HG03135 (cell line): ENCODE measurements around the gene ZNF554.

Experiments used
- ATAC-seq: cut with Tn5 transposase; IDR thresholded peaks from one replicate; pipeline ENCODE4 v1.9.1; 2021; ENCODE audit warnings: mild to moderate bottlenecking, moderate library complexity; ENCODE audit not compliant: unreplicated experiment

Gene ZNF554

GRCh38 chr19:2823646-2824045 is 4.0 kb downstream of the ZNF554 start:
- ATAC-seq = no peak

GRCh38 chr19:2824129-2824528 is 4.5 kb downstream of the ZNF554 start:
- ATAC-seq = no peak

GRCh38 chr19:2827022-2827421 is 7.4 kb downstream of the ZNF554 start:
- ATAC-seq = no peak

- no peak for ATAC-seq
Observed at GRCh38 chr19:2827840-2828489, 8.3 kb downstream of the ZNF554 start.

- ATAC-seq = no peak
Observed at GRCh38 chr19:2834294-2834871, 14.7 kb downstream of the ZNF554 start.

GRCh38 chr19:2837430-2837829 is 17.8 kb downstream of the ZNF554 start:
- no peak for ATAC-seq

DNA sequence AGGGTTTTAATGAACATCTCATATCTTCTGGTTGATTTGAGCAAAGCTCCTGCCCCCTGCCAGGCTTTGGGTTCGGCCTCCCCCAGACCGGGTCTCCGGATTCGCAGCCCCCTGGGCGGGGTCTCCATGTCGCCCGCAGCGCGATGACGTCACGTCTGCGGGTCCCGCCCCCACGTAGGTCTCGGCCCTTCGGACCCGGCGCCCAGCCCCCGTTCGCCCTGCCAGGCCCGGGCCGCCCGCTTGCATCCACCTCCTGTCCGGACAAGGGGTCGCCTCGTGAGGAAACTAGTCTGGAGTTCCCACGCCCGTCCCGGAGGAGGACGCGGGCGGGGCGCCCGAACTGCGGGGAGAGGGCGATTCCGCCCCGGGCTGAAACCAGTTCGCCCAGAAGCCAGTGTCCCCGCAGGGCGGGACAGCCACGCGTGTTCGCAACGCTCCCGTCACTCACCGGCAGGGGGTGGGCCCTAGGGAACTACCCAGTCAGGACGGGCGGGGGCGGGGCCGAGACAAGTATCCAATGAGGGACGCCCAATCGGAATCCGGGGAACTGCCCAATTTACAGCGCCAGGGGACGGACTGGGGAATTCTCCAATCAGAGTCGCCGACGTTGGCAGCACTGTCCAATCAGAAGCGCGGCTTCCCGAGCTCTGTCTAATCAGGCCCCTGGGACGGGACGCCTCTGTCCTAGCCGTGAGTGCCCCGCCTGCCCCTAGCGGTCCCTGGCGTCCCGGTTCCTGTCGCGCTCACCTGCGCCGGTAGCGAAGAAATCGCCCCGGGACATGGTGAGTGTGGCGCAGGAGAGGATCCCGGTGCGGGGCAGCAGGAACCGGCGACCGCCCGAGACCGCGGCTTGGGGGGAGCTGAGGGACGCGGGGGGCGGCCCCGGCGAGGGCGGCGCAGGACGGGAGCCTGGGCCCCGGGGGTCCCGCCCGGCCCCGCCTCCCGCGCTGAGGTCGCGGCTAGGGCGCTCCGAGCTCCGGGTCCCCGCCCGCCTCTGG is 21.4 kb downstream of the ZNF554 start, which contains the start of gene ZNF555:
ZNF555 (plus strand) TSS at position 682 of the 998 bp plus-strand sequence; CDS start at position 780, 98 bp downstream.
- peak; percentile 92 for ATAC-seq

DNA sequence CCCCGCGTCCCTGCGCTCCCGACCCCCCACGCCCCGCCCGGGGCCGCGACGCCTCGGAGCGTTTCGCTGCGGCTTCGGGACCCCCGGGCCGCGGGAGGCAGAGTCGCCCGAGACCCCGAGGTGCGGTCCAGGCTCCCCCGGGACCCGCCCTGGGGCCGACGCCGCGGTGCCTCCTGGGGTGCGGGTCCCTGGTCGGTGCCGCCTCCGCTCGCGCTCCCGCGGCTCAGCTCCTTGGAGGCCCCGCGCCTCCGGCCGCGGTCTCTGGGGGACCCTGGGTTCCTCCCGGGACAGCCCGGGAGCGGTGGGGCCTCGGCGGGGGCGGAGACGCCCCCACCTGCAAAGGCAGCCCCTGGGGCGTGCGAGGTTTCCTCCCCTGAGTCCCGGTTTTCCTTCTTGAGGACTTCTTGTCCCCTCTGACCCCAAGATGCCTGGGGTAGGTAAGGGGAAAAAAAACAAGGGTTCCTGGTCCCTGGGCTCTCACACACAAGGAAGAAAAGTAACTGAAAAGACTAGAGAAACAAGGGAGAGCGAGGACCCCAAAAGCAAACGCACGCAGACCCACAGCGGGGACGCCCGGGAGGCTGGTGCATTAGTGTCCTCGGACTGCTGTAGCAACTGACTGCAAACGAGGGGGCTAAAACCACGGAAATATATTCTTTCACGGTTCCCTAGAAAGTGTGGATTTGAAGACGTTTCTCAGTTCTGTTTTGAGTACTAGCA is 22.3 kb downstream of the ZNF554 start:
- ATAC-seq = no peak

DNA sequence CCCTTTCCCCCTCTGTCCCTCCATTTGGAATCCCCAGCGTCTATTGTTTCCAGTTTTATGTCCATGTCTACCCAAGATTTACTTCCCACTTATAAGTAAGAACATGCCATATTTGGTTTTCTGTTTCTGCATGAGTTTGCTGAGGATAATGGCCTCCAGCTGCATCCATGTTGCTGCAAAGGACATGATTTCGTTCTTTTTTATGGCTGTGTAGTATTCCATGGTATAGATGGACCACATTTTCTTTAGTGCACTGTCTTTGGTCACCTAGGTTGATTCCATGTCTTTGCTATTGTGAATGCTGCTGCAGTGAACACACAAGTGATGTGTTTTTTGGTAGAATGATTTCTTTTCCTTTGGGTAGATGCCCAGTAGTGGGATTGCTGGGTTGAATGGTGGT is 25.4 kb downstream of the ZNF554 start:
- no peak for ATAC-seq

DNA sequence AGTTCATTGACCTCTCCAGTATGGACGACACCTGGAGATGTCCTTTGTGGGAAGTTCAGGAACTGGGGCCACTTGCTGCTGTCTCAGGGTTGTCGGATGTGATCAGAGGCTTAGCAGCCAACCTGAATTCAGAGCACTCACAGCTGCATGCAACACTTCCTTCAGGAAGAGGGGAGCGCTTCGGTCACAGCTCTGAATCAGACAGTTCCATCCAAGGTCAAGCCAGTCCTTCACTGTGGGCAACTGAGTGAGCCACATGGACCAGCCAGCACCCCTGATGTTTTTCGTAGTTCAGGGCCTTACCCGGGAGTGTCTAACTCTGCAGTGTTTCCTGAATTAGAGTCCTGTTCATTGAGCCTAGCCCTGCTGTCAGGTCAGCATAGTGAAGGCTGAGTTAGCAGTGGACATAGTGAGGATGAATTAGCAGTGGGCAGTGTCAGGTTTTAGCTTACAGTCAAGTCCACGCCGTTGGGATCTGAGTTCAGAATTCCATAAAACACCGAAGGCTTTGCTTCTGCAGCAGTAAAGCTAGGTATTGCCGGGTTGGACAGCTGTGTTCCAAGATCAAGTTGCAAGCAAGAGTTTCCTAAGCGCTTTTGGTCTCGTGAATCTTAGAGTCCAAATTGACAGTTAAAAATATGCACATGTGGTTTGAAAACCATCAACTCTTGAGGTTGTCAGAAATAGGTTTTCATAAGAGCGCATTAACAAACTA is 26.7 kb downstream of the ZNF554 start:
- no peak for ATAC-seq

- ATAC-seq = no peak
Observed at GRCh38 chr19:2847507-2847906, 27.8 kb downstream of the ZNF554 start.

DNA sequence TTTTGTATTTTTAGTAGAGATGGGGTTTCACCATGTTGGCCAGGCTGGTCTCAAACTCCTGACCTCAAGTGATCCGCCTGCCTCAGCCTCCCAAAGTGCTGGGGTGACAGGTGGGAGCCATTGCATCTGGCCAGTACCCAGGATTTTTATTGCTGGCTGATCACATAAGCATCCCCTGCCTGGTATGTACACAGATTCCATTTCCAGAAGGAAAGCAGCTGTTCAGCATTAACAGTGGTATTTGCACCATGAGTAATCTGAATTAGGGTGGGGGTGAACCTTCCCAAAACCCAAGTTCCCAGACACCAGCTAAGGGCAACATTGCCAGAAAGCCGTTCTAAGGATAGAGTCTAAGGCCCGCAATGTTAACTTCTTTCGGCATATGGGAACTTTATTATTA is 28.9 kb downstream of the ZNF554 start:
- ATAC-seq = no peak

DNA sequence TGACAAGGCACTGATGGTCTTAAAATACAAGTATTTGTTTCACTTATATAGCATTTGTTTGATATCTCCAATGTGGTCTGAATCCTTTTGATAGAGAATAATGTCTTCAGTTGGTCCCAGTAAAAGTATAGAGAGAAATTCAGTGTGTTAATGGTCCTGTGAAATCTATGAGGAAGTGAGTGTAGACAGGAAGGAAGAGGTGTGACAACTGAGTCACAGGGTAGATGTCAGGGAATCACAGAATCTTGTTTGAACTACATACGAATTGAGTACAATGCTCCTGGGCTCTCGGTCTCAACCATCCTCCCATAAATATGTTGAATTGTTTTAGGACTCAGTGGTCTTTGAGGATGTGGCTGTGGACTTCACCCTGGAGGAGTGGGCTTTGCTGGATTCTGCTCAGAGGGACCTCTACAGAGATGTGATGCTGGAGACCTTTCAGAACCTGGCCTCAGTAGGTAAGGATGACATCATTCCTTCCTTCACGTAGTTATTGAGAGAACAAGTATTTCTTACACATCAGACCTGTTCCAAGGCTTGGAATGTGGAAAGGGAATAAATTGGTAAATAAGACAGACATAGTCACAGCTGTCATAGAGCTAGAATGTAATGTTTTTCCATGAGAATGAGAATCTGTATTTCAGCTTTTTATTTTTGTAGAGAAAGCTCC is 30.7 kb downstream of the ZNF554 start:
- no peak for ATAC-seq

DNA sequence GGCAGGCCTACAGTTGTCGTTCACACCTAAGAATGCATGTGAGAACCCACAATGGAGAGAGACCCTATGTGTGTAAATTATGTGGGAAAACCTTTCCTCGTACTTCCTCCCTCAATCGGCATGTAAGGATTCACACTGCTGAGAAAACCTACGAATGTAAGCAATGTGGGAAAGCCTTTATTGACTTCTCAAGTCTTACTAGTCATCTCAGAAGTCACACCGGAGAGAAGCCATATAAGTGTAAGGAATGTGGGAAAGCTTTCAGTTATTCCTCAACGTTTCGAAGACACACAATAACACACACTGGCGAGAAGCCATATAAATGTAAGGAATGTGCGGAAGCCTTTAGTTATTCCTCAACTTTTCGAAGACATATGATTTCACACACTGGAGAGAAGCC is 32.9 kb downstream of the ZNF554 start:
- no peak for ATAC-seq

GRCh38 chr19:2853015-2853606 is 33.4 kb downstream of the ZNF554 start:
- no peak for ATAC-seq

GRCh38 chr19:2854849-2855248 is 35.2 kb downstream of the ZNF554 start:
- no peak for ATAC-seq

GRCh38 chr19:2856457-2857050 is 36.9 kb downstream of the ZNF554 start:
- ATAC-seq = no peak

DNA sequence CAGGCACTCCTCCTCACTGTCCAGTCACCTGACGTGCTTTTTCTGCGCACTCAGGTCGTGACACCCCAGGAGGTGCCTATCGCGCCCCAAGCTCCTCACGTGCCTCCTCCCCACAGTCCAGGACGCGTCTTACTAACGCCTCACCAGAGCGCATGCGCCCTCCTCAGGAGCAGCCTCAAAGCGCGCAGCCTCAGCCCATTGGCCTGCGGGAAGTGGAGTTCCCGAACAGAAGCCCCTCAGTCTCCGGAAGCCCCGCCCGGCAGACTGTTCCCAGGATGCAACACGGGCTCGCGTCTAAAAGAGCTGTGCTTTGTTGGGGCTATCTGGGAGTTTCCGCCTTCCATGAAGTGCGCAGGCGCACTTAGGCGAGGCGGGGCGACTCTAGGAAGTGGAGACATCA is 39.2 kb downstream of the ZNF554 start:
- no peak for ATAC-seq

GRCh38 chr19:2863816-2864215 is 44.1 kb downstream of the ZNF554 start:
- ATAC-seq = no peak
